ENCODE results near the gene HTR4. TPM values are rescaled to one million over a fixed set of nuclear protein-coding genes. Genes with fewer than 3 reads are reported as not detected.

HTR4 gene
- total RNA-seq, 1 experiment from 2014 or later, result not detected

GRCh38 chr5:148507648-148508047, 146.7 kb downstream of the HTR4 start:
- Histone ChIP-seq H4K20me1 (ENCODE audit: control insufficient read depth, insufficient read depth, insufficient read length) (no peaks in the 10 kb centered on the region), H3K56ac (ENCODE audit: insufficient read length, low read depth, low read length) (no peak overlapping the region), H2AK5ac (ENCODE audit: insufficient read length, low read length) (no peak overlapping the region), H3K4ac (ENCODE audit: low read depth, low read length) (no peak overlapping the region), H3K9me3 (ENCODE audit: control insufficient read depth, low read depth, low read length) (no peaks in the 10 kb centered on the region), H3K27me3 (ENCODE audit: insufficient read depth, low read length) (no peaks in the 10 kb centered on the region; the same call in 1 of the 2 replicates), H3K4me1 (ENCODE audit: insufficient read depth, low read length) (no peaks in the 10 kb centered on the region), H2BK20ac (ENCODE audit: low read depth, low read length, poor library complexity, severe bottlenecking) (no peak overlapping the region), H3K9ac (ENCODE audit: extremely low read depth, insufficient read length, low read length) (no peak overlapping the region), H4K5ac (ENCODE audit: insufficient read length, low read depth, low read length) (no peak overlapping the region), H3K14ac (ENCODE audit: insufficient read depth, low read length) (no peak overlapping the region), H2BK15ac (ENCODE audit: low read depth, low read length) (no peak overlapping the region), H4K8ac (replicated peaks; ENCODE audit: insufficient read length, low read depth, low read length) (no peak overlapping the region), H3K4me2 (ENCODE audit: insufficient read depth, insufficient read length, low read length) (no peak overlapping the region), H3K27ac (ENCODE audit: insufficient read length, low read depth, low read length) (no peak overlapping the region), H3K23me2 (ENCODE audit: insufficient read length, low read depth, low read length, poor library complexity, severe bottlenecking) (no peaks in the 10 kb centered on the region), H3K79me2 (ENCODE audit: insufficient read depth, low read length) (no peaks in the 10 kb centered on the region), H4K91ac (ENCODE audit: insufficient read length, low read depth, low read length) (no peak overlapping the region), H2BK5ac (ENCODE audit: insufficient read length, low read length) (no peak overlapping the region), H3K23ac (ENCODE audit: insufficient read length, low read depth, low read length) (no peak overlapping the region), H2BK120ac (ENCODE audit: low read depth, low read length, poor library complexity, severe bottlenecking) (no peak overlapping the region), H3T11ph (ENCODE audit: low read length) (no peak overlapping the region), H3K18ac (ENCODE audit: insufficient read length, low read depth, low read length) (no peak overlapping the region), H3K79me1 (ENCODE audit: insufficient read depth, low read depth, low read length, poor library complexity, severe bottlenecking) (no peaks in the 10 kb centered on the region), H2BK12ac (ENCODE audit: insufficient read length, low read depth, low read length) (no peak overlapping the region), H2AFZ (ENCODE audit: low read length) (no peak overlapping the region)
- Mint-ChIP-seq H3K4me3 (no peak overlapping the region), H3K9me3 (peaks cover 0 to 3% of the 10 kb centered on the region in 2 experiments; a peak in 3 of 5 replicates), H3K27me3 (ENCODE audit: low read depth) (peaks cover 7% of the 10 kb centered on the region; the same call in 1 of the 2 replicates), H3K4me1 (peaks cover 8 to 10% of the 10 kb centered on the region in 2 experiments), H3K27ac (no peak overlapping the region), H3K36me3 (ENCODE audit: insufficient read depth in 1 of 3, low read depth in 3 of 3) (no peaks in the 10 kb centered on the region; a peak in 1 of 7 replicates)
- WGBS (ENCODE audit: extremely low coverage, insufficient read length, low lambda C conversion rate), result no CpG with 5 or more reads among the region's 3 CpGs
- DNase-seq, result no peak
- no peak for TF ChIP-seq CTCF (conservative IDR thresholded peaks at IDR 0.05)
